Measurements from ENCODE around the gene PHF21B. TPM values are rescaled to one million over a fixed set of nuclear protein-coding genes. Genes with fewer than 3 reads are reported as not detected.

Gene PHF21B
- total RNA-seq, 4 donors from 2014 or later: 0.17 to 0.62 TPM; not detected in 2

- DNase-seq (ENCODE audit: low spot score in 2 of 2): peak in 1 of 2 donors; percentile 54
- intact Hi-C loops (cut with DNase I; ENCODE audit: low total_unique reads): no loop called here
- H3K4me3 ChIP-seq (ENCODE audit: low read depth, poor library complexity, severe bottlenecking): no peak overlapping the region
- TF ChIP-seq CTCF (IDR thresholded peaks at IDR 0.05) (no peak), POLR2A (IDR thresholded peaks at IDR 0.05) (no peak)
- WGBS, 2 donors: 84 to 85% methylated on average over 20 to 26 of the region's 26 CpGs
These were observed 127.4 kb downstream of the PHF21B start for GRCh38 chr22:44882226-44882905.

- H3K4me3 ChIP-seq (ENCODE audit: low read depth, poor library complexity, severe bottlenecking): no peak overlapping the region
- intact Hi-C loops (cut with DNase I; ENCODE audit: low total_unique reads): no loop called here
- DNase-seq (ENCODE audit: low spot score in 2 of 2): peak in 1 of 2 donors; percentile 68
- TF ChIP-seq POLR2A (IDR thresholded peaks at IDR 0.05): no peak
- no peak for TF ChIP-seq CTCF (IDR thresholded peaks at IDR 0.05)
- 86 to 87% methylated on average over 23 of the region's 24 CpGs for WGBS, 2 donors
These were observed 128.2 kb downstream of the PHF21B start for GRCh38 chr22:44881624-44882023.

- intact Hi-C loops (cut with DNase I; ENCODE audit: low total_unique reads): no loop called here
- TF ChIP-seq CTCF (IDR thresholded peaks at IDR 0.05) (no peak), POLR2A (IDR thresholded peaks at IDR 0.05) (no peak)
- H3K4me3 ChIP-seq (ENCODE audit: low read depth, poor library complexity, severe bottlenecking): no peak overlapping the region
- peak in 1 of 2 donors; percentile 81 for DNase-seq (ENCODE audit: low spot score in 2 of 2)
- WGBS, 2 donors: 91 to 92% methylated on average over 18 to 19 of the region's 19 CpGs
These were observed 129.1 kb downstream of the PHF21B start for GRCh38 chr22:44880610-44881290.

- no peak for TF ChIP-seq CTCF (IDR thresholded peaks at IDR 0.05)
- TF ChIP-seq POLR2A (IDR thresholded peaks at IDR 0.05): no peak
- WGBS, 2 donors: 91 to 95% methylated on average over 12 of the region's 12 CpGs
- no peak overlapping the region for H3K4me3 ChIP-seq (ENCODE audit: low read depth, poor library complexity, severe bottlenecking)
- DNase-seq (ENCODE audit: low spot score in 2 of 2): peak in 1 of 2 donors; percentile 72
- intact Hi-C loops (cut with DNase I; ENCODE audit: low total_unique reads): no loop called here
These were observed 130.5 kb downstream of the PHF21B start for GRCh38 chr22:44879301-44879680.

- TF ChIP-seq CTCF (IDR thresholded peaks at IDR 0.05) (no peak), POLR2A (IDR thresholded peaks at IDR 0.05) (no peak)
- H3K4me3 ChIP-seq (ENCODE audit: low read depth, poor library complexity, severe bottlenecking): no peak overlapping the region
- 82 to 88% methylated on average over 10 to 12 of the region's 14 CpGs for WGBS, 2 donors
- peak in 1 of 2 donors; percentile 67 for DNase-seq (ENCODE audit: low spot score in 2 of 2)
- intact Hi-C loops (cut with DNase I; ENCODE audit: low total_unique reads): no loop called here
These were observed 131.1 kb downstream of the PHF21B start for GRCh38 chr22:44878483-44879300.
